ENCODE measurements around the gene SSMEM1.

The SSMEM1 gene

DNA sequence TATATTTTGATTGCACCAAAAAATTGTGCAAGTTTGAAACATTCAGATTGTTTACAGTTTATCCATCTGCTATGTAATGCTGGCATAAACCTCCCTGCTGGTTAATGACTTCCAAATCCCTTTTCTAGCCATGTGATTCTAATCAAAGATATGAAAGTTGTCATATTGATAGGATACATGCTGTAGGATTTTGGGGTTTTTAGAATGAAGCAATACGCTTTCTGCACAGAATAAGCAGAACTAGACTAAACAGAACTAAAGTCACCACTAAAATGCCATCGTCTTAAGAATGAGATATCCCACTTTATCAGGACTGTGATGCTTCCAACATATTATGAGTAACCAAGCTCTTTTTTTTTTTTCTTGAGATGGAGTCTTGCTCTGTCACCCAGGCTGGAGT is 856 bp downstream of the SSMEM1 start:
- Histone ChIP-seq H3F3A (ENCODE audit: insufficient read depth) (peaks cover 4% of the 10 kb centered on the region; the same call in 1 of the 2 replicates), H3K4me2 (ENCODE audit: low read depth, low read length, poor library complexity, severe bottlenecking) (no peak overlapping the region), H3K9ac (ENCODE audit: low read length) (no peak overlapping the region), H3K9me3 (ENCODE audit: insufficient read depth, low read length) (no peaks in the 10 kb centered on the region), H2AFZ (ENCODE audit: low read depth, low read length, severe bottlenecking) (no peak overlapping the region), H3K27me3 (ENCODE audit: low read length) (no peaks in the 10 kb centered on the region), H3K9me2 (replicated peaks; ENCODE audit: insufficient read depth, low read length) (no peaks in the 10 kb centered on the region), H3K36me3 (ENCODE audit: low read length) (peaks cover 4% of the 10 kb centered on the region), H3K27ac (ENCODE audit: low read depth, low read length) (no peak overlapping the region), H3K4me3 (ENCODE audit: insufficient read depth, low read length, poor library complexity, severe bottlenecking) (no peak overlapping the region), H3K79me2 (ENCODE audit: insufficient read depth, low read length) (peaks cover 17% of the 10 kb centered on the region), H4K20me1 (ENCODE audit: low read depth, low read length) (no peaks in the 10 kb centered on the region)
- no peak for TF ChIP-seq EZH2phosphoT487 (conservative IDR thresholded peaks at IDR 0.05; ENCODE audit: low read length)
- TF ChIP-seq, protein P1, sequence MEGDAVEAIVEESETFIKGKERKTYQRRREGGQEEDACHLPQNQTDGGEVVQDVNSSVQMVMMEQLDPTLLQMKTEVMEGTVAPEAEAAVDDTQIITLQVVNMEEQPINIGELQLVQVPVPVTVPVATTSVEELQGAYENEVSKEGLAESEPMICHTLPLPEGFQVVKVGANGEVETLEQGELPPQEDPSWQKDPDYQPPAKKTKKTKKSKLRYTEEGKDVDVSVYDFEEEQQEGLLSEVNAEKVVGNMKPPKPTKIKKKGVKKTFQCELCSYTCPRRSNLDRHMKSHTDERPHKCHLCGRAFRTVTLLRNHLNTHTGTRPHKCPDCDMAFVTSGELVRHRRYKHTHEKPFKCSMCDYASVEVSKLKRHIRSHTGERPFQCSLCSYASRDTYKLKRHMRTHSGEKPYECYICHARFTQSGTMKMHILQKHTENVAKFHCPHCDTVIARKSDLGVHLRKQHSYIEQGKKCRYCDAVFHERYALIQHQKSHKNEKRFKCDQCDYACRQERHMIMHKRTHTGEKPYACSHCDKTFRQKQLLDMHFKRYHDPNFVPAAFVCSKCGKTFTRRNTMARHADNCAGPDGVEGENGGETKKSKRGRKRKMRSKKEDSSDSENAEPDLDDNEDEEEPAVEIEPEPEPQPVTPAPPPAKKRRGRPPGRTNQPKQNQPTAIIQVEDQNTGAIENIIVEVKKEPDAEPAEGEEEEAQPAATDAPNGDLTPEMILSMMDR (IDR thresholded peaks at IDR 0.05; ENCODE audit: insufficient read depth, low read length, poor library complexity, severe bottlenecking): no peak

DNA sequence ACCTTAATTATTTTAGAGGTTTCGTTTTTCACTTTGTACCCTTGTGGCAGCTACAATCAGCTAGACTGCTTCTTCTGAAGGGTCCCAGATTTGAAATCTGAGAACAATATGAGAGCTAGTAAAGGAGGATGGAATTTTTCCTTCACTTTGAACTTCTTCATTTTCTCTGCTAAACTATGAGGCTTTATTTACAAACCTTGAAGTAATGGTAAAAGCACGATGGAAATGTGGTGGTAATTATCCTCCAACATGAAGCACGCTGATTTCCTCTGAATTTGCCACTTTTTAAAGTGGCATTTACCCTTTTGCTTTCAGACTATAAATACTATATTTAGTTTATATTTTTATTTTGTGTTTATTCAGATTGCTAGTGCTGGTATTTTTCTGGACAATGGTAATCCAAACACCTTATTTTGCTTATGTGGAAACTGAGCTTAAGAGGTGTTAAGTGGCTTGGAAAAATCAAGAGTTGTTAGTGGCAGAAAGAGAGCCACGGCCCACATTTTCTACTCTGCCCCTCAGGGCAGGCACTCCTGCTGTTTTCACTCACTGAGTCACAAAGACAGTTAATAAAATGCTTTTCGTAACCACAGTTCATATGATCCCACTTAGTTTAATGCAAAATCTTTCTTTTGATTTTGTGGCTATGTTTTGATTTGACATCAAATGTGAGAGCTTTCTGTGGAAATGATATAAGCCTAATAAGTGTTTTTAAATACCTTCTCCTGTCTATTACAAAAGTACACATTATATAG is 2.7 kb downstream of the SSMEM1 start:
- Histone ChIP-seq H3K9me3 (ENCODE audit: insufficient read depth, low read length) (no peaks in the 10 kb centered on the region), H3K4me2 (ENCODE audit: low read depth, low read length, poor library complexity, severe bottlenecking) (no peak overlapping the region), H3K4me3 (ENCODE audit: insufficient read depth, low read length, poor library complexity, severe bottlenecking) (no peak overlapping the region), H3K27me3 (ENCODE audit: low read length) (no peaks in the 10 kb centered on the region), H2AFZ (ENCODE audit: low read depth, low read length, severe bottlenecking) (peak overlapping the region; percentile 19), H3K9me2 (replicated peaks; ENCODE audit: insufficient read depth, low read length) (no peaks in the 10 kb centered on the region), H3K9ac (ENCODE audit: low read length) (no peak overlapping the region), H4K20me1 (ENCODE audit: low read depth, low read length) (no peaks in the 10 kb centered on the region), H3F3A (ENCODE audit: insufficient read depth) (peaks cover 2% of the 10 kb centered on the region; the same call in 1 of the 2 replicates), H3K27ac (ENCODE audit: low read depth, low read length) (no peak overlapping the region), H3K79me2 (ENCODE audit: insufficient read depth, low read length) (no peaks in the 10 kb centered on the region), H3K36me3 (ENCODE audit: low read length) (no peaks in the 10 kb centered on the region)
- TF ChIP-seq, protein P1 (IDR thresholded peaks at IDR 0.05; ENCODE audit: insufficient read depth, low read length, poor library complexity, severe bottlenecking): no peak
- TF ChIP-seq EZH2phosphoT487 (conservative IDR thresholded peaks at IDR 0.05; ENCODE audit: low read length): no peak

DNA sequence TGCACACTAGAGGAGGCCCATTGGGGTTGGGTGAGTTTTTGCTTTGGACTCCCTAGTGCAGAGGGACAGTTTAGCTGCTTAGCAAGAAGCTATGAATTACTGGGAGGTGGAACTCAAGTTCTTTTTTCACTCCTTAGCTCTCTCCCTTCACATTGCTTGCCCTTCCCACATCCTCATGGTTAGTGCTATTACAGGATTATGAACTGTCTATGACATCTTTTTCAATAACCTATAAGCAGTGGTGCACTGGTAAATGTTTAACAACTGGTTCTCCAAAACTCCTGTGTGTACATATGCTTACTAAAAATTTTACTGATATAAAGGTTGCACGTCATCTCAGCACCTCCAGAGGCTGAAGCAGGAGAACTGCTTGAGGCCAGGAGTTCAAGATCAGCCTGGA is 6.2 kb downstream of the SSMEM1 start:
- no peaks in the 10 kb centered on the region for H3K36me3 ChIP-seq (ENCODE audit: low read length)

More for the DNA sequence above, 6.2 kb downstream of the SSMEM1 start:
- Histone ChIP-seq H3K4me2 (ENCODE audit: low read depth, low read length, poor library complexity, severe bottlenecking) (no peak overlapping the region), H3K4me3 (ENCODE audit: insufficient read depth, low read length, poor library complexity, severe bottlenecking) (no peak overlapping the region), H4K20me1 (ENCODE audit: low read depth, low read length) (no peaks in the 10 kb centered on the region), H3K9me2 (replicated peaks; ENCODE audit: insufficient read depth, low read length) (no peaks in the 10 kb centered on the region), H3K79me2 (ENCODE audit: insufficient read depth, low read length) (no peaks in the 10 kb centered on the region), H2AFZ (ENCODE audit: low read depth, low read length, severe bottlenecking) (no peak overlapping the region), H3K9ac (ENCODE audit: low read length) (no peak overlapping the region), H3K27me3 (ENCODE audit: low read length) (no peaks in the 10 kb centered on the region), H3K9me3 (ENCODE audit: insufficient read depth, low read length) (no peaks in the 10 kb centered on the region), H3K27ac (ENCODE audit: low read depth, low read length) (no peak overlapping the region), H3F3A (ENCODE audit: insufficient read depth) (no peaks in the 10 kb centered on the region)
- no peak for TF ChIP-seq EZH2phosphoT487 (conservative IDR thresholded peaks at IDR 0.05; ENCODE audit: low read length)
- TF ChIP-seq, protein P1 (IDR thresholded peaks at IDR 0.05; ENCODE audit: insufficient read depth, low read length, poor library complexity, severe bottlenecking): no peak

Measured in SU-DHL-6 (cell line).